Gastroesophageal sphincter (tissue), 3 donors: ENCODE results near the gene SSR4.

Experiments used
- POLR2A ChIP-seq, 2 donors: fragments of 450-650 bp; IDR thresholded peaks; one replicate each; pipeline ENCODE4 v1.6.1; 2017; ENCODE audit warnings: antibody characterized with exemption in 2 of 2, mild to moderate bottlenecking in 2 of 2, moderate library complexity in 1 of 2
- POLR2AphosphoS5 ChIP-seq: sonication (generic); formaldehyde crosslinking; IDR thresholded peaks from one replicate; pipeline ENCODE4 v1.6.1; 2017; ENCODE audit warnings: antibody characterized with exemption
- TF ChIP-seq, protein P1 (sequence below), 4 experiments: fragments of 200-600 bp in 2 of 4; fragments of 450-650 bp in 2 of 4; sonication (generic) in 1 of 4; IDR thresholded peaks; one replicate each; pipeline ENCODE4 v1.5.1; 2017 to 2019; ENCODE audit warnings: antibody characterized with exemption in 4 of 4, mild to moderate bottlenecking in 2 of 4, moderate library complexity in 2 of 4

- TF ChIP-seq, protein P1, sequence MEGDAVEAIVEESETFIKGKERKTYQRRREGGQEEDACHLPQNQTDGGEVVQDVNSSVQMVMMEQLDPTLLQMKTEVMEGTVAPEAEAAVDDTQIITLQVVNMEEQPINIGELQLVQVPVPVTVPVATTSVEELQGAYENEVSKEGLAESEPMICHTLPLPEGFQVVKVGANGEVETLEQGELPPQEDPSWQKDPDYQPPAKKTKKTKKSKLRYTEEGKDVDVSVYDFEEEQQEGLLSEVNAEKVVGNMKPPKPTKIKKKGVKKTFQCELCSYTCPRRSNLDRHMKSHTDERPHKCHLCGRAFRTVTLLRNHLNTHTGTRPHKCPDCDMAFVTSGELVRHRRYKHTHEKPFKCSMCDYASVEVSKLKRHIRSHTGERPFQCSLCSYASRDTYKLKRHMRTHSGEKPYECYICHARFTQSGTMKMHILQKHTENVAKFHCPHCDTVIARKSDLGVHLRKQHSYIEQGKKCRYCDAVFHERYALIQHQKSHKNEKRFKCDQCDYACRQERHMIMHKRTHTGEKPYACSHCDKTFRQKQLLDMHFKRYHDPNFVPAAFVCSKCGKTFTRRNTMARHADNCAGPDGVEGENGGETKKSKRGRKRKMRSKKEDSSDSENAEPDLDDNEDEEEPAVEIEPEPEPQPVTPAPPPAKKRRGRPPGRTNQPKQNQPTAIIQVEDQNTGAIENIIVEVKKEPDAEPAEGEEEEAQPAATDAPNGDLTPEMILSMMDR (IDR thresholded peaks at IDR 0.05) = no peak
- no peak for TF ChIP-seq POLR2A (IDR thresholded peaks at IDR 0.05)
- TF ChIP-seq POLR2AphosphoS5 = no peak
Observed at GRCh38 chrX:153763298-153763932, 31.1 kb upstream of the SSR4 start.
